RKO (cell line): Measurements from ENCODE around the gene CAPZB.

ENCODE experiments used
- DNase-seq: peaks from one replicate; pipeline ENCODE4 v3.0.0-alpha.2; 2016; ENCODE audit warnings: low spot score

The CAPZB gene

GRCh38 chr1:19429611-19430010 is 55.7 kb downstream of the CAPZB start:
- DNase-seq, result no peak

DNA sequence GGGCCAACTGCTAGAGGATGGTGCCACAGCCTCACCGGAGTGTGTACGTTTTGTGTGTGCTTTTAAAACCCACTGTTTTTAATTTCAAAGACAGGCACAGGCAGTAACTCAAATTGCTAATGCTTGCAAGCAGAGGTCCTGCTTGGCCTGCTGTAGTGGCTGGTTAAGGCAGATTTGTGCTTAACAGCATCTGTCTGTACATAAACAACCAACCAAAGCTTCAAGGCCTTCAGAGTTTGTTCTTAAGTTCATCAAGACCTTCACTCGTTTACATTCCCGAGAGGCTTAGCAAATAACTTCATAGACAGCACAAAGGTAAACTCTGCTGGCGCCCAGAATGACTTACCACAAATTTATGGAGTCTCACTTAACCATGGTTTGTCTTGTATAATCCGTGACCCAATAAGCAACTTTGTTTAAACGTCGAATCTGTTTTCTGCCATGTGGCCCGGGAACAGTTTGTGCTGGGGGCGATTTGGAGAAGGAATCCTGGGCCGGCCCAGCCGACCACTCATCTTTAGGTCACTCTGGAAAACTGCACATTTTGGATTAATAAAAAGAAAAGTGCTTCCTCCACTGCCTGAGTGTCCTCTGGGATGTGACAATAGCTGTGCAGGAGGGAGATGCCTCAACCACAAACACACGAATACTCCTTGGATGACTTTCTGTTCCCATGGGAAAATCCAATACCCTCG is 58.1 kb downstream of the CAPZB start:
- no peak for DNase-seq

- no peak for DNase-seq
These were observed 58.8 kb downstream of the CAPZB start for GRCh38 chr1:19426294-19427086.

- DNase-seq, result no peak
These were observed 59.6 kb downstream of the CAPZB start for GRCh38 chr1:19425646-19426239.

DNA sequence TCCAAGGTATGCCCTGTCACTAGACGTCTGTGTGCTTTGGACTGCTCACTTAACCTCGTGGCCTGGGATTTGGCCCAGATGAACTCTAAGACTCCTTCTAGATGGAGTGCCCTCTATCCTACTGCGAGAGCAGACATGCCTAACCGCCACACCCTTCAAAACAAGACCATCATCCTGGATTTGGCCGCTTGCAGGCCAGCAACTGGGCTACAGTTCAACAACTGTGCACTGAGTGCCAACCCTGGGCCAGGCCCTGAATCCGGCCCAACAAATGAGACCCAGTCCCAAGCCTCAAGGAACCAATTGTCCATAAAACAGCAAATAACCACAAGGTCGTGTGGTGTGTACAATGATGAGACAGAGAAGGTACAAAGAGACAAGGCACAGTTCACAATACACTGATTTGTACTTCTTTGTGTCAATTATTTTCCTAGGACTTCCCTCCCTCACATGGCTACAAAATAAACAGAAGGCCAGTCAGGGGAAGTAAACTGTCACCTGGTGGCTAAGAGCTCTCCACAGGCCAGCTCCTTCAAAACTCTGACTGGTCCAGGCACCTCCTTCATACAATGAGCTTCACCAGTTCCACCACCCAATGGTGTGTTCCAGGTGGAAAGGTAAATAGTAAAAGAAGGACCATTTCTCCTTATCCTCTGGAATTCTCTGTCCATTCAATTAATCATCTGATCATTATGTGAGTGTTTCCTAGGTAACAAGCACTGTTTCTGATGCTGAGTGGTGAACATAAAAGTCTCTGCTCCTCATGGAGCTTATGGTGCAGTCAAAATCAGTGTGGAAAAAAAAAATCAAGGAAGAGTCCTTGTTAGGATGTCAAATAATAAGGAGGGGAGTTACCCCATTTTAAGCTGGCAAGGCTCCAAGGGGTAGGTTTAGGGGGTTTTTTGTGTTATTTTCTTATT is 60.4 kb downstream of the CAPZB start:
- no peak for DNase-seq

- no peak for DNase-seq
These were observed 62.2 kb downstream of the CAPZB start for GRCh38 chr1:19423130-19423529.

- no peak for DNase-seq
These were observed 64.0 kb downstream of the CAPZB start for GRCh38 chr1:19421365-19421764.

- no peak for DNase-seq
These were observed 64.7 kb downstream of the CAPZB start for GRCh38 chr1:19420606-19421005.

GRCh38 chr1:19419691-19420090 is 65.6 kb downstream of the CAPZB start:
- no peak for DNase-seq

GRCh38 chr1:19418503-19418971 is 66.8 kb downstream of the CAPZB start:
- no peak for DNase-seq

GRCh38 chr1:19416921-19417470 is 68.3 kb downstream of the CAPZB start:
- DNase-seq, result no peak

GRCh38 chr1:19416145-19416544 is 69.2 kb downstream of the CAPZB start:
- no peak for DNase-seq

DNA sequence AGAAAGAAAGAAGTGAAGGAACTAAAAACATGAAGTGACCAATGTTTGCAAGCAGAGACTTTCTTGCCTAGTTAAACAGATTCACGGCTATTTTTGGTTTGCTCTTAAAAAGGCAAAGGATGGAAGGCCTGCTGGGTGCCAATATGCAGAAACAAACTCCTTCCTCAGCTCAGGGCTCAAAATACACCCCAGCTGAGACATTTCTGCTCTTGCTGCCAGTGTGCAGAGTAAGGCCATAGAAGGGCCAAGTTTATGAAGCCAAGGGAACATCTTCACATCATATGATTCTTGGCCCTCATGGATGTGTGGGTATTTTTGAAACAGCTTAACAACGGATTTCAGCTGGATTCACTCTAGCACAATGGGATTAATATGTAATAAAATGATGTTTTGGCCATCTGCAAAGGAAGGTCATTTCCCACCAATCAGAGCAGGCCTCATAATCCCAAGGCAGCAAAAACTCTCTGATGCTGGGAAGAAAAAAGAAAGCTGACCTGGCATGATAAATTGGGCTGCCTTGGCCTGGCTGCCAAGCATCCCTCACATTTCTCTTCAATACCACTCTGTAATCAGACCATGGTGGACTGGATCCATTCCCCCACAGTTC is 70.7 kb downstream of the CAPZB start:
- DNase-seq, result no peak

DNA sequence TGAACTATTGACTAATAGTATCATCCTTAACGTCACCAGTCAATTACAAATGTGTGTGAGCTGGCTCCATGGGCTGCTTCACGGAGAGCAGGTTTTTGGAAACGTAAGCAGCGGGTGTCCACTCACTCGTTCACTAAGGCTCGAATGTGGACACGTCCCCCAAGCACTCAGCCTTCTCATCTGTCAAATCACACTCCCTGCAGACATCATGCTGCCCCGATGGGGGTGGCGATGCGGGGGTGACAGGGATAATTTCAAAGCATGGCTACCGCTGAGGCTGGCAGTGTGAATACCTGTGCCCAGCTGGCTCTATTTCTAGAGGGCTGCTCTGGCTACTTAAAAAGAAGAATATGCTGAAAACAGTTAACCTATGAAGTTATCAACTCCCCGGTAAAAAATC is 71.3 kb downstream of the CAPZB start:
- no peak for DNase-seq

- no peak for DNase-seq
These were observed 72.7 kb downstream of the CAPZB start for GRCh38 chr1:19412654-19413053.

- DNase-seq, result no peak
These were observed 73.7 kb downstream of the CAPZB start for GRCh38 chr1:19411612-19412011.

GRCh38 chr1:19410393-19410792 is 74.9 kb downstream of the CAPZB start:
- no peak for DNase-seq

- DNase-seq, result no peak
These were observed 75.6 kb downstream of the CAPZB start for GRCh38 chr1:19409477-19410341.

GRCh38 chr1:19407494-19408096 is 77.7 kb downstream of the CAPZB start:
- no peak for DNase-seq

DNA sequence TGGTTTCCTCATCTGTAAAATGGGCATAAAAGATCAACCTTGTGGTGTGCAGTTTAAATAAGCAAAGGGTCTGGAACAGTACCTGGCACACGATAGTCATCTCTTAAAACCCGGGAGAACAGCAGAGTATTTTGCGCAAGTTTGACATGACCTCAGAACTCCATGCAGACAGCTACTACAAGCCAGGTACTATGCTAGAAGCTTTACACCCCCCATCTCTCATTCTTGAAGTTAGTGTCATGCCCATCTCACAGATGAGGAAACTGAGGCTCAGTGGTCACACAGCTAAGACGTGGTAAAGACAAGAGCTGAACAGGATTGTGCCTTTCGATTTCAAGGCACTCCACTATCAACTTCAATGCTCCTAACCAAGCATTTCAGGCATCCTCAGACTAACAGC is 78.7 kb downstream of the CAPZB start:
- no peak for DNase-seq
